ENCODE data around the gene SPCS2. TPM values are rescaled to one million over a fixed set of nuclear protein-coding genes. Genes with fewer than 3 reads are reported as not detected.

The SPCS2 gene
- 34.5 and 36.9 TPM in 2 replicates for total RNA-seq

GRCh38 chr11:74948898-74949752 lies at the start of gene SPCS2, which contains the start of gene XRRA1:
Gene SPCS2 (plus strand): TSS chr11:74949266. CDS start chr11:74949286, 20 bp downstream.
Gene XRRA1 (minus strand): TSS chr11:74949091. CDS start chr11:74940878, 8,213 bp downstream.

GRCh38 chr11:74988541-74989259 lies 39.6 kb downstream of the SPCS2 start, which contains the start of gene NEU3:
Gene NEU3 (plus strand): TSS chr11:74988933. CDS start chr11:74989061, 128 bp downstream.

Other genes with a start within 250 kb of the SPCS2 start
- not detected in 2 replicates for gene CHRDL2, start 217.8 kb upstream of the SPCS2 start, total RNA-seq
- 18.6 and 21.2 TPM in 2 replicates for gene RNF169, start 200.4 kb upstream of the SPCS2 start, total RNA-seq
- 13.6 and 23.3 TPM in 2 replicates for gene XRRA1, start 175 bp upstream of the SPCS2 start, total RNA-seq
- 6.3 and 6.9 TPM in 2 replicates for gene NEU3, start 39.7 kb downstream of the SPCS2 start, total RNA-seq
- gene OR2AT4, start 147.6 kb downstream of the SPCS2 start, total RNA-seq: not detected in 2 replicates
- gene SLCO2B1, start 201.8 kb downstream of the SPCS2 start, total RNA-seq: 0.03 TPM in 1 of 2 replicates, not detected in the other

Data from smooth muscle cell of the pulmonary artery (primary cell).